HepG2 (cell line): ENCODE measurements around the gene DRC7. TPM values are rescaled to one million over a fixed set of nuclear protein-coding genes. Genes with fewer than 3 reads are reported as not detected.

Source experiments
- ATAC-seq: fragments of 200-7000 bp; cut with Tn5 transposase; 3 replicates; pipeline ENCODE4 v1.9.1; 2020; ENCODE audit warnings: mild to moderate bottlenecking, moderate library complexity
- BruUV-seq: library from RNA; stranded (reverse); fragments of 400-500 nt; replicated peaks from 2 replicates; lab custom pipeline; 2021; lab: Mats Ljungman, UMichigan
- CTCF ChIA-PET: fragments of 300-600 bp; formaldehyde crosslinking; extraction: SDS; loops from one replicate; lab custom pipeline; 2021; ENCODE audit warnings: low total read pairs, inconsistent platforms, low intra/inter-chr PET ratio; lab: Yijun Ruan, JAX
- POLR2A ChIA-PET: fragments of 350-600 bp; sonication (Branson Sonifier 250); formaldehyde crosslinking; loops from one replicate; lab custom pipeline; 2020; ENCODE audit warnings: antibody characterized with exemption, inconsistent platforms; lab: Yijun Ruan, JAX
- DNase-seq: peaks from one replicate; pipeline ENCODE4 v3.0.0-alpha.2; 2015; ENCODE audit warnings: low spot score
- FAIRE-seq: peaks from 3 replicates; lab custom pipeline; 2011; peaks lifted over from hg19 to GRCh38; lab: Jason Lieb, UNC
- H2AFZ ChIP-seq: one replicate; pipeline ENCODE4 v1.6.1; 2011; ENCODE audit warnings: low read length, inconsistent platforms
- H3K27ac ChIP-seq: fragments of 300-600 bp; 3 replicates; pipeline ENCODE4 v1.8.0; 2011; ENCODE audit warnings: mixed run types, mild to moderate bottlenecking, mixed read lengths, low read length, inconsistent platforms; ENCODE audit not compliant: insufficient read depth; ENCODE audit errors: extremely low read length
- H3K27me3 ChIP-seq, 2 experiments: fragments of 200-600 bp in 1 of 2; 2 replicates in 1 of 2; 3 replicates in 1 of 2; pipeline versions ENCODE4 v1.6.0 to v1.8.0; 2011; ENCODE audit warnings: low read length in 2 of 2, mild to moderate bottlenecking in 2 of 2, moderate library complexity in 2 of 2, inconsistent platforms in 1 of 2; ENCODE audit not compliant: insufficient read depth in 2 of 2, control insufficient read depth in 1 of 2
- H3K36me3 ChIP-seq, 2 experiments: fragments of 200-600 bp in 1 of 2; replicated peaks in 1 of 2; 2 replicates in 1 of 2; 3 replicates in 1 of 2; pipeline versions ENCODE4 v1.5.1 to v1.8.0; 2011; ENCODE audit warnings: low read length in 2 of 2, inconsistent platforms in 1 of 2; ENCODE audit not compliant: insufficient read depth in 2 of 2, control insufficient read depth in 1 of 2
- H3K4me1 ChIP-seq: 2 replicates; pipeline ENCODE4 v1.5.1; 2012; ENCODE audit warnings: low read length, inconsistent platforms; ENCODE audit not compliant: insufficient read depth
- H3K4me2 ChIP-seq: 2 replicates; pipeline ENCODE4 v1.6.0; 2011; ENCODE audit warnings: low read depth, low read length, inconsistent platforms
- H3K4me3 ChIP-seq, 3 experiments: fragments of 200-600 bp in 1 of 3; sonication (generic), shearing (Covaris generic) in 1 of 3; replicated peaks in 1 of 3; 2 replicates each; pipeline ENCODE4 v1.5.1; 2011 to 2016; ENCODE audit warnings: low read length in 3 of 3, inconsistent platforms in 2 of 3, low read depth in 2 of 3, mild to moderate bottlenecking in 2 of 3, control low read depth in 1 of 3, mixed read lengths in 1 of 3; ENCODE audit not compliant: insufficient read depth in 1 of 3
- H3K79me2 ChIP-seq: one replicate; pipeline ENCODE4 v1.6.1; 2011; ENCODE audit warnings: low read length, inconsistent platforms; ENCODE audit not compliant: insufficient read depth
- H3K9ac ChIP-seq: 2 replicates; pipeline ENCODE4 v1.6.0; 2011; ENCODE audit warnings: mild to moderate bottlenecking, low read depth, low read length, inconsistent platforms; ENCODE audit not compliant: insufficient read depth
- H3K9me3 ChIP-seq: 2 replicates; pipeline ENCODE4 v1.5.1; 2012; ENCODE audit warnings: mild to moderate bottlenecking, low read length
- H4K20me1 ChIP-seq: 2 replicates; pipeline ENCODE4 v1.6.0; 2011; ENCODE audit warnings: inconsistent platforms, mild to moderate bottlenecking, low read length, moderate library complexity; ENCODE audit not compliant: insufficient read depth
- ATF4 ChIP-seq, 2 experiments: fragments of 450-650 bp in 1 of 2; sonication (generic) in 1 of 2; formaldehyde crosslinking; IDR thresholded peaks; 2 replicates each; pipeline versions ENCODE4 v1.5.0 to v1.8.0; 2020 to 2022; ENCODE audit warnings: mild to moderate bottlenecking in 1 of 2, missing genetic modification reagents in 1 of 2
- CEBPB ChIP-seq: IDR thresholded peaks from 2 replicates; pipeline ENCODE4 v1.6.1; 2011; ENCODE audit warnings: low read depth, low read length, improper control_type of control experiment, borderline replicate concordance
- CEBPG ChIP-seq: IDR thresholded peaks from 2 replicates; pipeline ENCODE4 v1.6.1; 2016
- NFYB ChIP-seq: sonication (generic); formaldehyde crosslinking; IDR thresholded peaks from 2 replicates; pipeline ENCODE4 v1.4.0; 2020; ENCODE audit warnings: missing genetic modification reagents
- WGBS: methylation state at CpG from one replicate; pipeline ENCODE4 v1.1.6; 2017; ENCODE audit warnings: low lambda C conversion rate; 5-methylcytosine and 5-hydroxymethylcytosine counted together
- in situ Hi-C: cut with HindIII; loops from 2 replicates; pipeline ENCODE4 v1.10.0; 2017; ENCODE audit warnings: low pct_unique_long_range_greater_than_20kb; ENCODE audit not compliant: extremely low pct_ligation_motif_present
- intact Hi-C: fragments of 100-400 bp; cut with micrococcal nuclease; formaldehyde crosslinking; loops from one replicate; pipeline ENCODE4 v1.10.0; 2022; ENCODE audit not compliant: unreplicated experiment
- polyA plus RNA-seq, 8 experiments: library from polyadenylated mRNA; depleted of rRNA in 3 of 8; stranded (reverse) in 7 of 8; unstranded in 1 of 8; fragments of >200 nt; fragmentation: Illumina TruSeq in 4 of 8; extraction: Trizol in 4 of 8; gene quantifications; 2 replicates each; pipeline versions ENCODE4 v1.2.1 to v1.2.3, GENCODE V29; 2011 to 2016; ENCODE audit warnings: low read depth in 4 of 8, missing spikeins in 1 of 8, mixed read lengths in 1 of 8; ENCODE audit not compliant: insufficient read depth in 1 of 8
- total RNA-seq, 5 experiments: library from RNA; depleted of rRNA; stranded (reverse); fragments of >200 nt; fragmentation: Illumina TruSeq; extraction: Trizol; gene quantifications; 2 replicates each; pipeline ENCODE4 v1.2.3, GENCODE V29; 2016; ENCODE audit warnings: low read depth in 1 of 5
- TF ChIP-seq, protein P1 (sequence below): sonication (generic); formaldehyde crosslinking; IDR thresholded peaks from 2 replicates; pipeline ENCODE4 v1.5.1; 2020; ENCODE audit warnings: missing genetic modification reagents, mild to moderate bottlenecking, borderline replicate concordance

Gene DRC7
- total and polyA plus RNA-seq, 2 of the 13 experiments (the other 11 are each of a cell fraction or from before 2014, with no cell fraction given), result 2.7 to 3.4 TPM

GRCh38 chr16:57675741-57676551 lies 18.7 kb upstream of the DRC7 start:
- peaks cover 57% of the 10 kb centered on the region for H3K4me1 ChIP-seq
- H3K9me3 ChIP-seq, result no peaks in the 10 kb centered on the region
- no peaks in the 10 kb centered on the region for H3K27me3 ChIP-seq
- H3K27ac ChIP-seq, result no peak overlapping the region
- POLR2A ChIA-PET, result interaction anchor here (0.6 to 2.6 kb wide), 3 partner anchors 8 to 189 kb away, joined by 3 to 12 read pairs (median 3); partner anchors contain the start of genes ADGRG3 and KATNB1
- in situ Hi-C loops, result no loop called here
- H3K4me3 ChIP-seq, result no peak overlapping the region
- 71% methylated on average over 12 of the region's 12 CpGs for WGBS
- H2AFZ ChIP-seq, result no peak overlapping the region
- DNase-seq, result no peak
- no peaks in the 10 kb centered on the region for H3K79me2 ChIP-seq
- no peak for FAIRE-seq
- TF ChIP-seq CEBPB (peak; percentile 80), NFYB (no peak), ATF4 (CRISPR knock-in tag; IDR thresholded peaks at IDR 0.05) (peak in 1 of 2 experiments; percentile 39; a peak in 1 of 4 replicates), CEBPG (peak; percentile 38)
- TF ChIP-seq, protein P1, sequence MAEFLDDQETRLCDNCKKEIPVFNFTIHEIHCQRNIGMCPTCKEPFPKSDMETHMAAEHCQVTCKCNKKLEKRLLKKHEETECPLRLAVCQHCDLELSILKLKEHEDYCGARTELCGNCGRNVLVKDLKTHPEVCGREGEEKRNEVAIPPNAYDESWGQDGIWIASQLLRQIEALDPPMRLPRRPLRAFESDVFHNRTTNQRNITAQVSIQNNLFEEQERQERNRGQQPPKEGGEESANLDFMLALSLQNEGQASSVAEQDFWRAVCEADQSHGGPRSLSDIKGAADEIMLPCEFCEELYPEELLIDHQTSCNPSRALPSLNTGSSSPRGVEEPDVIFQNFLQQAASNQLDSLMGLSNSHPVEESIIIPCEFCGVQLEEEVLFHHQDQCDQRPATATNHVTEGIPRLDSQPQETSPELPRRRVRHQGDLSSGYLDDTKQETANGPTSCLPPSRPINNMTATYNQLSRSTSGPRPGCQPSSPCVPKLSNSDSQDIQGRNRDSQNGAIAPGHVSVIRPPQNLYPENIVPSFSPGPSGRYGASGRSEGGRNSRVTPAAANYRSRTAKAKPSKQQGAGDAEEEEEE (CRISPR knock-in tag), result no peak
- TF ChIP-seq, all 625 proteins: peak for 3
- Histone ChIP-seq H3K4me2 (no peak overlapping the region), H3K9ac (no peak overlapping the region), H3K36me3 (no peaks in the 10 kb centered on the region), H4K20me1 (no peaks in the 10 kb centered on the region)
- ATAC-seq, result no peak
- BruUV-seq, result no TSS peak
- intact Hi-C loops, result loop anchor here (2.0 kb wide), 1 partner anchor 45 kb away; no protein-coding TSS in a partner anchor
- CTCF ChIA-PET, result no interaction called here
